GM21390 (cell line): ENCODE data around the gene DCAF8.

ENCODE experiments used
- ATAC-seq: cut with Tn5 transposase; IDR thresholded peaks from one replicate; pipeline ENCODE4 v1.9.1; 2021; ENCODE audit not compliant: unreplicated experiment

Gene DCAF8

DNA sequence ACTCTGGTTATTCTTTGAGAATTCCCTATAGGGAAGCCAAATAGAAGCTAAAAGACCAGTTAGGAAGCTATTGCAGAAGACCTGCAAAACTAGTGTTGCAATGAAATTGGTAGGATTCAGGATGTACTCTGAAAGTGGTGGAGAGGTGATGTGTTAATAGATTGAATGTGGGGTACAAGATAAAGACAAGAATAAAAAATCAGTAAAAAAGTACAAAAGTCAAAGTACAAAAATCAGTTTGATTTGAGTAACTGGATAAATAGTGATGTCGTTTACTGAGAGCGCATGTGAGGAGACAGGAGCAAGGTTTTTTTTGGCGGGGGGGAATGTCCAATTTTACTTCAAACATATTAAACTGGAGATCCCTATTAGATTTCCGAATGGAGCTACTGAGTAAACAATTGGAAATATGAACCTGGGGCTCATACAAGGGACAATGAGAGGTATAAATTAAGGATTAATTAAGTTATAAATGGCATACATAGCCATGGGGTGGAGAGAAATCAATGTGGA, 2.5 kb upstream of the DCAF8 start:
- ATAC-seq: no peak

DNA sequence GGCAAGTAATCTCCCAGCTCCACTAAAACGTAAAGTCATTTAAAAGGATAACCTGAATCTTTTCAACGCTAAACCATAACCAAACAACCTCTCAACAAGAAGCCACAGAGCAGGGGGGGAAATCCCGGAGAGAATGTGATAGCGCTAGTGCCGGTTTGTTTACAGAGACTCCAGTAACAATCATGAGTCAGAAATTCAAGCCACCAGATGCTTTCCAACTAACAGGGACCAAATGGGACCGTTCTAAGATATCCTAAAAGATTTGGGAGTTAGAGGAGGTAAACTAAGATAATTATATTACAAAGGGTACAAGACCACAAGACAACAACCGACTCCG, 825 bp downstream of the DCAF8 start:
- peak; percentile 26 for ATAC-seq

DNA sequence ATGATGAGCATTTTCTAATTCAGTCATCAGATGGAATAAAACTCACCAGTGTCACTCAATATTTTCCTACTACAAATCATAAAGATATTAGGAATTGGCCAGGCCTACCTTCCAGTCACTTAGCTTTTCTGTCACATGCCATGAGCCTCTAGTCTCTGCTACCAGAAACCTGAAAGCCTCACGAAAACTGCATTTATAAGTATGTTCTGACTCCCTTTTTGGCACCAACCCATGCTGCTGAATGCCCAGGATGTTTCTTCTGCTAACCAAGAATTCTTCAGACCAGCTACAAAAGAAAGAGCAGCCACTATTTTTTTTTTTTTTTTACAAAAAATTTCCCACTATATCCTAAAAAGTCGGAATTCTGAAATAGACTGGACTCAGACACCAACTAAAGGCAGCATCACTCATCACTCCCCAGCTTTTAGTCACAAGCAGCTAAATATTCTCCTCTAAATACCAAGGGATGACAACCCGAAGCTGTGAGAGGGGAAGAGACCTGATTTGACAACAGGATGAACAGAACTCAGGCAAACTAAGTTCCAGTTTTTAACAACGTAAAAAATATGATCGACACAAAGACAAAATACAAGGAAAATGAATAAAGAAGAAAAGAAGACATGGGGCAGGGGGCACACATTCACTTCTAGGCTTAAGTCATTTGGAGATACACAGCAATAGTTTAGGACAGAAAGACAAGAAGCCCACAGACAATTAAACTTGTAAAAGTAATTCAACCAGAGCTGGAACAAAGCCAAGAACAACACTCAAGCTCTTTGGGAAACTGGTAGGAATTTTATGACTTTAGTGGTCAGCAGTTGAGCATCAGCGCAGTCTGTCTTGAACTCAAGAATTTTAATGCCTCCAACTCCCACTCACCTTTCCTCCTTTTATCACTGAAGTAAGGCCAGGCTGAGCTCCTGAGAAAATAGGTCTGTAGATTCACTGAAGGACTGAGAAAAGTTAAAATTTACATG, 1.7 kb downstream of the DCAF8 start:
- ATAC-seq: no peak

DNA sequence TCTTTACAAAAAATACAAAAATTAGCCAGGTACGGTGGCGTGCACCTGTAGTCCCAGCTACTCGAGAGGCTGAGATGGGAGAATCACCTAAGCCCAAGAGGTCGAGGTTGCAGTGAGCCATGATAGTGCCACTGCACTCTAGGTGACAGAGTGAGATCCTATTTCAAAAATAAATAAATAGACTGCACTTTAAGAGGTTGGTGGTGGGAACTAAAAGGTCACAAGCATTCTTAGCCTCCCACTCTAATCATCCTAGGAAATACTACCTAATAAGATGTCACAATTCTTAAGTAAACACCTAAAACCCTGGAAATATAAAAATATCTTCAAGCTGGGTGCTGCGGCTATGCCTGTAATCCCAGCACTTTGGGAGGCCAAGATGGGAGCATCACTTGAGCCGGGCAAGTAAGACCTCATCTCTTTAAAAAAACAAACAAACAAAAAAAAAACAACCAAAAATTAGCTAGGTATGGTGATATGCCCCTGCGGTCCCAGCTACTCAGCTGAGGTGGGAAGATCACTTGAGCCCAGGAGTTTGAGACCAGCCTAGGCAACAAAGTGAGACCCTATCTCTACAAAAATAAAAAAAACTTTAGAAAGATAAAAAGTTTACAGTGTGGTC, 4.1 kb downstream of the DCAF8 start:
- no peak for ATAC-seq

DNA sequence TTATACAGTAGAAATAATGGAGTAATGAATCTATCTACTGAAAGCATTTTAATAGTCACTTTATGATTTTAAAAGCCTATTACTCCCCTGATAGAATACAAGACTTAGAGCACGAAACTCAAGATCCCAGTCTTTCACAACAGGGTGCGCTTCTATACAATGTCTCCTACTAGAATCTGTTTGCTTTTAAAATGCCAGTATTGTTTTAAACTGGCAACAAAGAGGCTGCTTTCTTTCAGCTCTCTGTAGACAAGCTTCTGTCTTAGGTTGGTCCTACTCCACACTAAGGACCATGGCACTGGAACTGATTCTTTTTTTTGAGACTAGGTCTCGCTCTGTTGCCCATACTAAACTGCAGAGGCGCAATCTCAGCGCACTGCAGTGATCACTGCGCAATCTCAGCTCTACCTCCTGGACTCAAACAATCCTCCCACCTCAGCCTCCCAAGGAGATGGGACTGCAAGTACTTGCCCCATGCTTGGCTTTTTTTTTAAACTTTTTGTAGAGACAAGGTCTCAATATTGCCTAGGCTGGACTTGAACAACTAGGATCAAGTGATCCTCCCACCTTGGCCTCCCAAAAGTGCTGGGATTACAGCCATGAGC, 4.8 kb downstream of the DCAF8 start:
- ATAC-seq: no peak

DNA sequence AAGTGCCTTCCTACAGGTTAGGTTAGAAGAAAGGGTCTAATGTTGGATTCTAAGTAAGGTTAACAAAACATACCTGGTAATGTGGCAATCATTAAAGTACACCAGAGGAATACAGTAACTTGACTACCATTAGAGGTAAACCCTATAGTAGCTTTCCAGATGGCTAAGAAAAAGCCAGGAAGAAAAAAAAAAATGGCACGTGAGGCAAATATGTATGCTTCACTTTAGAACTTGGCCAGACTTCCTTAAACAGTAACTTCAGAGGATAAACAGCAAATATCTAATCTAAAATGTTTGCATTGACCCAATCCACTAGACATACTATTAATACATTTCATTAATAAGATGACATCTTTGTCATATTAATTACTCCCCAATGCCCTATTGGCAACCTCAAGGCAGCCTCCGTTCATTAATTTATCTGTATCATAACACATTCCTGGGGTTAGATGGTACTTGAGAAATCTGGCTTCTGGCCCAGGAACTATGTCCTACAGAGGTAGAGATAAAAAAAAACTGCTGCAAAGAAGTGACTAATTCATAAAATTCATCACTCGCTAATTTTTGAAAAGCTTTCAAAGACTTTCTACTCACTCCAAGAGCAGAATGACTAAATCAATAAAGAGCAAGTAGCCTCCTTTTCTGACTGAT, 5.8 kb downstream of the DCAF8 start:
- ATAC-seq: no peak

DNA sequence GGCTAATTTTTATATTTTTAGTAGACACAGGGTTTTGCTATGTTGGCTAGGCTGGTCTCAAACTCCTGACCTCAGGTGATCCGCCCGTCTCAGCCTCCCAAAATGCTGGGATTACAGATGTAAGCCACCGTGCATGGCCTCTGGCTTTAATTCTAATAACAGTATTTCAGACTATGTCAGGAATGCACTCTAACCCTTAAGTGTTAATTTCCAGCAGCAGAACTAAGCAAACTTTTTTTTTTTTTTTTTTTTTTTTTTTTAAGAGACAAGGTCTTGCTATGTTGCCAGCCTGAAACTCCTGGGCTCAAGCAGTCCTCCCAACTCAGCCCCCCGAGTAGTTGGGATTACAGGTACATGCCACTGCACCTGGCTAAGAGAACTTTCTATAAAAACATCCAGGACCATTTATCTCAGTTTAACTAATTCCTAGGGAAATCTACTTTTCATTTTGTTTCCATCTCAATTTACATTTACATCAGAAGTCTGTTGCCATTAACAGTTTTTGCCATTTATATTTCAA, 6.5 kb downstream of the DCAF8 start:
- ATAC-seq: no peak

DNA sequence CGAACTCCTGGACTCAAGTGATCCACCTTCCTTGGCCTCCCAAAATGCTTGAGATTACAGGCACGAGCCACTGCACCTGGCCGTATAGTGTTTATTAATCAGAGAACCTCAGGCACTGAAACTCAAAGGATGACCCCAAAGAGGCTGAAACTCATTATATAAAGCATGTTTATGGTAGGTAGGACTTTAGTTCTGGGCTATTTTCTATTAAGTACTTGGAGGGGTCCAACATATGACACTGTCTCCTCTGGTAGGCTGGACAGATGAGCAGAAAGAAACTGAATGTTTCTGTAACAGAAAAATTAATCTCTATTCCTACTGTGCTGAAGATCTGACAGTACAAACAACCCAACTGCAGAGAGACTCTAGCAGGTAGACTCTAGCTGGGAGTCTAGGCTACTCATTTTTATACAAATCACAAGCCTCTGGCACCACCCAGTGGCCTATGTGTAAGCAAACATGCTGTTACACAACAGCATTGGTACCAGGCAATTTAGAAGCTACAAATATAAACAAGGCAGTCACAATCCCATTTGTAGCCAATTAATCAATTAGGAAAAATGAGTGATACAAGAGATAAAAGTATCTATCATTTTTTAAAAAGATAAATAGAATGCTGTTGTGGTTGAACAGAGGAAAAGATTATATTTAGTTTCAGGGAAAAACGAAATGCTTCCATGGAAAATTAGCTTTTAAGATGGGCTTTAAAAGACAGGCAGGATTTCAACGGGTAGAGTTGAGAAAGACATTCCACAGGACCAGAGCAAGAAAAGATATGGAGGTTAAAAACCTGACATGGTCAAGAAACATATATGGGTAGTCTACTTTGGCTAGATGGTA, 10.4 kb downstream of the DCAF8 start:
- peak; percentile 80 for ATAC-seq

DNA sequence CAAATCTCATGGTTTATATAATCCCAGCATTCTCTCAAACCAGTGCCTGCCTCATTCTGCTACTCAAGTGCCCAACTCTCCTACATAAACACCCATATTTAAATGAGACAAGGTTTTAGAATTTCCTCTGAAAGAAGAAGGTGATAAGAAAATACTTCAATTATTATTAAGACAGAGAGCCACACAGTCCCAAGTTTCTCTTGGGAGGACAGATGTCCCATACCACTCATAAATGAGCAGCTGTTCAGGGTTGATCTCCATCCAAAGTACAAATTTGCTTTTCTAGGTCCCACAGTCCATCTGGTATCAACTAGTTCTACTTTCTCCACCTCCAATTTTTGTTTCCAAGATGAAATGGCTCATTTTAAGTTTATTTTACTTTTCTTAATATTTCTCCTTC, 11.3 kb downstream of the DCAF8 start:
- ATAC-seq: no peak

DNA sequence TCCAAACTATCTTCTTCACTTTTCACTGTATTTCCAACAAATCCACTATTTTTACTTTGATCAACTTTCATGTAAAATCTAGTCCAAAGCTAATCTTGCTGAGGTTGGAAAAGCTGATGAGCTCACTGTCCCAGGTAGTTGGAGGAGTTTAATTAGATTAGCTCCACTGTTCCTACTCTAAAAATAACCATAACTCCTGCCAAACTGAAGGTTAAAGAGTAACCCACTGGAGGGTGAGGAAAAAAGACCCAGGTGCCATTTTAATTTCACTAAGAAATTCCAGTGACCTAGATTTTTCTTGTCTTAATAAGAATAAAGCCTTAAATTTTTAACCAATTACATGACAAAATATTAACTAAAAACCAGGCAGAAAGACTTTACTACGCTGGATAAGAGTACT, 15.3 kb downstream of the DCAF8 start:
- ATAC-seq: no peak

DNA sequence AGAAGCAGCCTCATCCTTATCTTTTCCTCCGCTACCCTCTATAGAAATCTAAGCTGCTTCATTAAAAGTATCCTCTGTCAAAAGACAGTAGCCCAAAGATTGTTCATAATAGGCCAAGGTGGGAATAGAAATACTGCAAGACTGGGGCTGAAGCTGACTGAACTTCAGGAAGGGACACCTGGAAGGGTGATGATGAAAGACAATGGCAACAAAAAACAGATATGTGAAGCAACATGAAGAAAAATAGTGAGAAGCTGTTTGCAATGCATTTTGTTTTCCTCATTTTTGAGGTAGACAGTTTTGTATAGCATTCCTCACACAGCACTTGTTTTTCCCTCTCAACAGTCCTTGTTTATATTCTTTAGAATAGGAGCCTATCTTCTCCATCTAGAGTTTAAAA, 16.9 kb downstream of the DCAF8 start:
- no peak for ATAC-seq

DNA sequence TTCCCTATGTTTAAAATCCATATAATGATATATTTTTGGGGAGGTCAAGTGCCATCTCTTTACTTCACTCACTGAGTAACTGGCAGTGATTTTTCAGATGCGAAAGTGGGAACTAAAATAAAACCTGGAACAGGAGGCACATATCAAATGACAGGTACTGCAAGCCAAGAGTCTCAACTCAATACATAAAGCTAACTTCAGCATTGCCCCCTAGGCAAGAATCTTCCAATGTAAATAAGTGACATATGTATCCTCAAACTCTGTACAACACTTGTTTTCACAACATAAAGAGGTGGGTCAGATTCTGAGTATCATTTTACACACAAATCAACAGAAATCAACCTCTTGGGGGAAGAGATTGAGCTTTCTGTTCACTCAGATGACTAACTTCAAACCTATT, 18.1 kb downstream of the DCAF8 start:
- ATAC-seq: no peak

DNA sequence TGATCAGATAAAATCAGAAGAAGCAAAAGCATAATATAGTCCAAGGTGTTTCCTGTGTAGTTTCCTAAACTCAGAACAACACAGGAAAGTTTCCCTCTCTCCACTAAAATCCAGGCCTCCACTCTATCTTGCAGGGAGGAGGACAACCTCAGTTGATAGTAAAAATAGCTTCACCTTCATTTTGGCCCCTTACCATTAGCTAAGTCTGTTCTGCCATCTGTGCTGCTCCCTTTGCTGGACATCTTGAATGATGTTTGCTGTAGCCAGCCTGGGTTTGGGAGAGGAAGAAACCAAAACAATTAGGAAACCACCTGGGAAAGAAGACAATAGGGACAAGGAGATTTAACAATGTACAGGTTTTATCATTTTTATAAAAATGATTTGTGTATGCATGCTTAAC, 18.6 kb downstream of the DCAF8 start:
- ATAC-seq: no peak

DNA sequence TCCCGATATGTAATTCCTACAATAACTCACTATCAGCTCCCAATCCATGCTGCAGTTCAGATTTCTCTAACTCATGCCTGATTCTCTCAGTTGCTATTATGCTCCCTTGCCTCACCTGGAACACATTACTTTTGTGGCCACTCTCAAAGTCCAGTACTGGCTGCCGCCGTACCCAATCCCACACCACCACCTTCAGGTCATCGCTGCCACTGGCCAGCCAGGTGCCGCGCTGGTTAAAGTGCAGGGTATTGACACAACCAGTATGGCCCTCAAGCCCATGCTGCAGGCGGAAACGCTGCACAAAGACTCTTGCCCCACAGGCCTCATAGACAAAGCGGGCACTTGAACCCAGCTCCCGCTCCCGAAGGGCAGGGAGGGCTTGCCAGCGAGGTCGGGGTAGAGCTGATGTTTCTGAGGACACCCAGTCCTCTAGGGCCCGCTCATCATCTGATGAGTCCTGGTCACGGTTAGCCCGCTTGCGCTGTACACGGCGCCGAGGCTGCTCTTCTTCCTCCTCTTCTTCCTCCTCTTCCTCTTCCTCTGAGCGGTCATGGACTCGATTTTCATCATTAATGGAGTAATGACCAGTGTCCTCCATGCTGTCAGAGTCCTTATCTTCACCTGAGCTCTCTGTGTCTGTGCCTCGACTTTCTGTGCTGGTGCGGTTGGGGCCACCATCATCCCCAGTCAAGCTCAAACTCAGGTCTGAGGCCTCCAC, 22.6 kb downstream of the DCAF8 start:
- ATAC-seq: no peak

DNA sequence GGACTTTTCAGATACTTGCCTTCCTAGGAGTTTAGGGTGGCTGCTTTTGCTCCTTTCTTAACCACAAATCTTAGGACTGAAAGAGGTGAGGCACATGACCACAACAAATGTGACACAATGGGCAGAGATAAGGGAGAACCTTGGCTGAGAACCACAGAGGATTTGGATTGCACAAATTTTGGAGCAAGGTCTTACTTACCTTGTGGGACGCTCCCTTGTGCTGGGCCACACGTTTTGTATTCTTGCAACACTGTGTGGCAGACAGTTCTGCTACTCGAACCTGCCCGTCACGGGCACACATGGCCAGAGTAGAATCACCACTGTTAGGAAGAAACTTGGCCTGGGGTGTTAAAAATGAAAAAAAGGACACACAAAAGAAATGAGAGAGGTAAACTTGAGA, 23.9 kb downstream of the DCAF8 start:
- ATAC-seq: no peak

DNA sequence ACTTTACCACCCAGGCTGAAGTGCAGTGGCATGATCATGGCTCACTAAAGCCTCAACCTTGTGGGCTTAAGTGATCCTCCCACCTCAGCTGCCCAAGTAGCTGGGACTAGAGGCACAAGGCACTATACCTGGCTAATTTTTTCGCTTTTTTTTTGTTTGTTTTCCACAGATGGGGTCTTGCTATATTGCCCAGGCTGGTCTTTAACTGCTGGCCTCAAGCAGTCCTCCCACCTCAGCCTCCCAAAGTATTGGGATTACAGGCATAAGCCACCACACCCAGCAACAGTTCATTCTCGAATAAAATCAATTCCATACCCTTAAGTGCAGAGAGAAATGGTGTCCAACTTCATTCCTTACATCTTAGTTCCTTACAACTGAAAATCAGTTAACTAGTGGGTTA, 24.8 kb downstream of the DCAF8 start:
- ATAC-seq: no peak

DNA sequence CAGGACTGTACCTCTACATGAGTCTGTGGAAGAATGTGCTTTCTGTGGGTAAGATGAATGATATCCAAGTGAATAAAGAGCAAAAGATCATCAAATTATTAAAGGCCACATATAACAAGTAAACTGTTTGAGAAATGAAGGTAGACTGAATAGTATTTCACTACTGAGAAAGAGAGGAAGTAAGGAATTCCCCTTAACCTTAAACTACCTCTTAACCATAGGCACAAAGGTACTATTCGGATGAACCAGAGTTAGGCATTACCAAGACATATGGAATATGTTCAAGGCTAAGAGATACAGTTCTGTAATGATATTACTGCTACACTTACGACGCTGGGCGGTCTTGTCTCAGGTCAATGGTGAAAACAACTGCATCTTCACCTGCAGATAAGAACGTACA, 25.5 kb downstream of the DCAF8 start:
- no peak for ATAC-seq

DNA sequence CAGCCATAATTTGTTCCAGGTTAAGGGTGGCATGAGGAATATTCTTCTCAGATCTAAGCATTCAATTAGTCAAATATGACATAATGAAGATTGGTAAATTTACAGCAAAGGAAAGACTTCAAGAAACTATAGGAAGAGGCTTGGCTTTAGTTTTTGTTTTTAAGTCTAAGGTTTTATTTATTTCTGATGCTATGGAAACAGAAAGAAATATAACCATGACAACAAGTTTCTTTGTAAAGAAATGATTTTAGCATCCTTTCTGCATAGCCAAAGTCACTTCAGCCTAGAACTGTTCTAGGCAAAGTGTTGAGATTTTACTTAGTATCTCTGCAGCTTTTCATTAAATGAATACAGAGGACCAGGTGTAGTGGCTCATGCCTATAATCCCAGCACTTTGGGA, 29.4 kb downstream of the DCAF8 start:
- ATAC-seq: no peak

DNA sequence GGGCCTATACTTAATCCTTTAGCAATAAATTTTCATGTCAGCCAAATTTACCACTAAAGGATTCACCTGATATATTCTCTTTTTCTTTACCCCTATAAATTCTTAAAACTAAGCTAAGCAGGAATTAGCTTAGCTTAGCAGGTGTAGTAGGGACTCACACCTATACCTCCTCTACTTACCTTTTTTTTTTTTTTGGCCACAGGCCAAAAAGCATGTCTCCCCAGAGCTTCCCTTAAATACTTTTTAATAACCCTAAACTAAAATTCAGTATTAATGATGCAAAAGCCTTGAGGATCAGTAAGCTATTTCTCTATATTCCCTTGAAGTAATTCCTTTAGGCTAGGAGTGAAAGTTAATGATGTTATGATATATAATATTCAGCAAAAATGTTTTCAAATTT, 33.9 kb downstream of the DCAF8 start:
- ATAC-seq: no peak

DNA sequence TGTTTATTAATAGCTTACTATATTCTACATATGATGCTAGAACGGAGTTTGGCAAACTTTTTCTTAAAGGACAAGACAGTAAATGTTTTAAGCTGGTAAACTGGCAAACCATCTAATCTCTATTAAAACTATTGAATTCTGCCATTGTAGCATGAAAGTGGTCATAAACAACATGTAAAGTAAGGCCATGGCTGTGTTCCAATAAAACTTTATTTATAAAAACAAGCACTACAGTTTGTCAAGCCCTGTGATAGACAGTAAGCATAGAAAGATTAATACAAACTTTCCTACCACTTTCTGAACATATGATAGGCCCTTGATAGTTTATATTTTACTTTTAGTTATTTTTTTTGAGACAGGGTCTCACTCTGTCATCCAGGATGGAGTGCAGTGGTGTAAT, 34.8 kb downstream of the DCAF8 start:
- ATAC-seq: no peak
